ENCODE results near the gene CUX1.
"Not testable (repeated sequence)": the region's sequence is repeated elsewhere in the genome, so short reads cannot be mapped to it uniquely, and the experiment has no call there.

The CUX1 gene

GRCh38 chr7:102149416-102149815, 332.0 kb downstream of the CUX1 start:
- DNase-seq (ENCODE audit: low spot score), result no peak

DNA sequence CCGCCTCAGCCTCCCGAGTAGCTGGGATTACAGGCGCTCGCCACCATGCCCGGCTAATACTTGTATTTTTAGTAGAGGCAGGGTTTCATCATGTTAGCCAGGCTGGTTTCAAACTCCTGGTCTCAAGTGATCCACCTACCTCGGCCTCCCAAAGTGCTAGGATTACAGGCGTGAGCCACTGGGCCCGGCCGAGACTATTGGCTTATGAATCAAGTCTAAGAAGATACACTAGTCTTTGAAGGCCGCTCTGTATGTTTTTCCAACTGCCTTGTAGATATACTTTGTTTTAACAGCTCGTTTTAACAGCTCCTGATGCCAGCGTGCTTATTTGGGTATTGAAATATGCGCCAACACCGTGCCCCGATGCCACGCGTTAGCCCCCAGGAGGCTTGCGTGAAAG, 332.8 kb downstream of the CUX1 start:
- no peak for DNase-seq (ENCODE audit: low spot score)

GRCh38 chr7:102152672-102153598, 335.5 kb downstream of the CUX1 start:
- DNase-seq (ENCODE audit: low spot score), result no peak

DNA sequence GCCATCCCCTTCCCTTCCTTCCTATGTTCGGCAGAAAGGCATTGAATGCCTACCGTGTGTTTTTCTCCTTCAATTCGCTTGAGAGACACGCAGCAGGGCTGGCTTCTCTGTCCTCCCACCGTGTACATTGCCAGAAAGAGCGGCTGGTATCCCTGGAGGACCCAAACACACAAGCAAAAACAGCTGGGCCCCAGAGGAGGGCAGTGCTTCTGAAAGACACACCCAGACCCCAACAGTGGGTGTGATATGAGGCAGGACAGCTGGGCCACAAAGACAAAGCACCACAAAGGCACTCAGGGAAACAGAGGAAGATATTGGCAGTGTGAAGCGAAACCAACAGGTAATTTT, 336.1 kb downstream of the CUX1 start:
- no peak for DNase-seq (ENCODE audit: low spot score)

- DNase-seq (ENCODE audit: low spot score), result no peak
These were observed 337.0 kb downstream of the CUX1 start for GRCh38 chr7:102154425-102154824.

GRCh38 chr7:102155821-102156441, 338.5 kb downstream of the CUX1 start:
- DNase-seq (ENCODE audit: low spot score), result no peak

DNA sequence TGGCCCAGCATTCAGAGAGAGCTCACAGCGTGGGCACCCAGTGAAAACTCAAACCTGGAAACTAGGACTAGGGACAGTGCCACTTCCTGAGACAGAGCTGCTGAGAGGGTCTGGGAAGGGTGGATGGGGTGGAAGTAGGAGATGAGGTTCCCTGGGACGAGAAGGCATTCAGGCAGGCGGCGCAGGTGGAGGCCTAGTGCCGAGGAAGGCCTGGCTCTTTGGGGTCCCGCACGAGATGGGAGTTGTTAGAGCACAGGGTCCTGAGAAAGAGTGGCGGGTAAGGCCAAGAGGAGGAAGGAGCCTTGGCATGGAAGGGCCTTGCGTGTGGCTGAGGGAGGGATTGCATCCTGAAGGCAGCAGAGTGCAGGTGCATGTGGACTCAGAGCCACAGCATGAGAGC, 339.4 kb downstream of the CUX1 start:
- no peak for DNase-seq (ENCODE audit: low spot score)

DNA sequence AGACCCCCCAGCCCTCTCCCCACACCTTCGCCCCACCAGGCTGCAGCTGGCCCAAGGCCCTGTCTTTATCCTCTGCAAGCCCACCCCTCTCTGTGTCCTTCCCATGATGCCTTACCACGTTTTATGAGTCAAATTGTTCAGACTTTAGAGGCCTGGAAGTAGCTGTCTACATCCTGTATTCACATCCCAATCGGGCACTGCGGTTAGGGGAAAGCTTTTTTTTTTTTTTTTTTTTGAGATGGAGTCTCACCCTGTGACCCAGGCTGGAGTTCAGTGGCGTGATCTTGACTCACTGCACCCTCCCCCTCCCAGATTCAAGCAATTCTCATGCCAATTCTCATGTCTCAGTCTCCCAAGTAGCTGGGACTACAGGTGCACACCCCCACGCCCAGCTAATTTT, 347.7 kb downstream of the CUX1 start:
- no peak for DNase-seq (ENCODE audit: low spot score)

DNA sequence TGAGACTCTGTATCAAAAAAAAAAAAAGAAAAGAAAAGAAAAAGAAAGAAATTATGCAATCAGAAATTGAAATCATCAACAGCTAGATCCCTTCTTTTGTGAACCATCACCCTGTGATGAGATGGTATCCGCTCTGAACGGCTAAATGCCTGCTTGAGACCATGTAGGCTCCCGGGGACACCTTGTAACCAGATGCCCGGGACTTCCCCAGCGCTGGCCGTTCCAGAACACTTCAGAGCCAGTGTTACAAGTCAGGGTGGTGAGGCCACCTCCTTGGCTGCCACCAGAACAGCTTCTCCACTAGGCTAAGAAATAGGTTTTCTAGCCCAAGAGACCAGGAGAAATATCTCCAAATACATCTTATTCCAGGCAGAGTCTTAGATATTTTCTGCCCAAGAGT, 349.8 kb downstream of the CUX1 start:
- DNase-seq (ENCODE audit: low spot score), result no peak

GRCh38 chr7:102169651-102170392, 352.4 kb downstream of the CUX1 start:
- DNase-seq (ENCODE audit: low spot score), result no peak

DNA sequence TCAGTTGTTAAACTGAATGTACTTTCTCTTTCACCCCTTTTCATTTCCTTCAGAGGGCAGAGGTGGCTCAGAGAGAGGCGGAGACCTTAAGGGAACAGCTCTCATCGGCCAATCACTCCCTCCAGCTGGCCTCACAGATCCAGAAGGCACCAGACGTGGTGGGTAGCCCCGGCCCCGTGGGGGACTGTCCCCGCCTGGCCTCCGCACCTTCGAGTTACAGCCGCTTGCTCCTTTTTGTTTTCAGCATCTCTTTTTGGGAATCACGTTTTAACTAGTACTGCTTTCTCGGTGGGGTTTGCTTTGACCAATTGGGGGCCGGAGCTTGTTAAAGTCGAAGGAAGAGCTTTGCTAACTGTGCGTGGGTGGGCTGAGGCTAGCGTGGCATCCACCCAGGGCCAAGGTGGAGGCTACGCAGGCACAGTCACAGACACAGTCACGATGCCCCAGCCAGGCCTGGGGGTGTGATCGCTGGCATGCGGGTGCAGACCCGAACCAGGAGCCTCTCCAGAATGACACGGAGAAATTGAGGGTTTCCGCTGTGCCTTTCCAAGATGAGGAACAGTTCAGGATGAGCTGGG, 353.1 kb downstream of the CUX1 start:
- no peak for DNase-seq (ENCODE audit: low spot score)

GRCh38 chr7:102173669-102174068, 356.2 kb downstream of the CUX1 start:
- DNase-seq (ENCODE audit: low spot score), result no peak

DNA sequence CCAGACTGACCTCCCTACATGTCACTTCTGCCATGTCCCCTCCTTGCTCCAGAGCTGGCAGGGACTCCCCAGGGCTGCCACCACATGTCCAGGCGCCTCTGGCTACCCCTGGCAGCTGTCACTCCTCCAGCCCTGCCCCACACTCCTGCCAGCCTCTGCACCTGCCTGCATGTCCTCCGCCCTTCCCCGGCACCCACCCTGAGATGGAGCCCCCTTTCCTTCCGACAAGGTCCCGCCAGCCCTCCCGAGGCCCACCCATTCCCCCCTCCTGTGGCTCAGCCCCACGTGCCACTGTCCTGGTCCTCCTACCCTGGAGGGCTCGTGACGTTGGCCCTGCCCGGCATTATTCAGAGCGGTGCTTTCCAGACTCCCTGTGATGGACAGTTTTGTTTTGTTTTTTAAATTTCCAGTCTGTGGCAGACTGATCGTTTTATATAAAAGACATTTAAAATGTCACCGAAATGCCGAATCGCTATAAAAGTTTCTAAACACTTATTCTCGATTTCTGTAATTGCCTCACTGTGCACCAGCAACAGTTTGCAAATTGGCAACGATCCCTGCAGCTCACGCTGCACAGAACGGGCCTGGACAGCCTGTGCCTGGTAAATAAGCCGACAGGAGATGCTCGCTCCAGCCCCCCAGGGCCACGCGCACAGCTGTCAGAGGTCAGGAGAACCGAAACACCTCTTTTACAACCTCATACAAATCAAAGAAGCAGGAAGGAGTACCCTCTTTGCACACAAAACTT, 358.2 kb downstream of the CUX1 start:
- no peak for DNase-seq (ENCODE audit: low spot score)

GRCh38 chr7:102178410-102178809, 361.0 kb downstream of the CUX1 start:
- DNase-seq (ENCODE audit: low spot score), result no peak

DNA sequence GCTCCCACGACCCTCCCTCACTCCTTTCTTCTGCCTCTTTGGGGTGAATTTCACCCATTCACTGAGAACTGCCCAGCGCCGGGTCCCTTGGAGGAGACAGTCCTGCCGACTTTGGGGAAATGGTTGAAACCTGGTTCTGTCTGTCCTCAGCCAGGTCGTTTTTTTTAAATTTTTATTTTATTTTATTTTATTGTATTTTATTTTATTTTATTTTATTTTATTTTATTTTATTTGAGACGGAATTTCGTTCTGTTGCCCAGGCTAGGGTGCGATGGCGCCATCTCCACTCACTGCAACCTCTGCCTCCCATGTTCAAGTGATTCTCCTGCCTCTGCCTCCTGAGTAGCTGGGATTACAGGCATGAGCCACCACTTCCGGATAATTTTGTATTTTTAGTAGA, 363.3 kb downstream of the CUX1 start:
- no peak for DNase-seq (ENCODE audit: low spot score)

DNA sequence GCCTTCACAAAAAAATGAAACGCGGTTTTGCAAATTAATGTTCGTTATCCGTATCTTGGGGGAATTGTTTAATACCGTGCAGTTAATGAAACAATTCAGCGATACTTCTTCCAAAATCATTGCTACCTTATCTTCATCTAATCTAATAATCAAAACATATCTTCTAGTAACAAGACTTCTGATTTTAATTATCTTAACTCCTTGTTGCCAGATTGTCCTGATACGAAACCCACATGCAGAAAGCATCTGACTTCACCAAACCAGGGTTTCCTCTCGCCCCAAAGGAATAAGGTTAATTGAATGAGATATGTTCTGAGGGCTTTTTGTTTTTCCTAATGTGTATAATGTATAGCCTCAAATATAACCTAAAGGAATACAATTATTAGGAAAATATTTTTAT, 364.1 kb downstream of the CUX1 start:
- no peak for DNase-seq (ENCODE audit: low spot score)

GRCh38 chr7:102182016-102182415, 364.6 kb downstream of the CUX1 start:
- DNase-seq (ENCODE audit: low spot score), result no peak

DNA sequence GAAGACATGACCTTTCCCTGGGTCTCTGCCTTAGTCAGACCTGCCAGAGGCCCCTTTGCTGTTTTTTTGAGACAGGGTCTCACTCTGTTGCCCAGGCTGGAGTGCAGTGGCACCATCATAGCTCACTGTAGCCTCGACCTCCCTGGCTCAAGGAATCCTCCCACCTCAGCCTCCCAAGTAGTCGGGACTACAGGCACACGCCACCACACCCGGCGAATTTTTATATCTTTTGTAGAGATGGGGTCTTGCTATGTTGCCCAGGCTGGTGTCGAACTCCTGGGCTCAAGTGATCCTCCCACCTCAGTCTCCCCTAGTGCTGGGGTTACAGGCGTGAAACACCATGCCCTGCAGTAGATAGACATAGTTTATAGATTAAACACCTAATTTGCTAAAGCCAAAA, 366.4 kb downstream of the CUX1 start:
- not testable (repeated sequence) for DNase-seq (ENCODE audit: low spot score)

DNA sequence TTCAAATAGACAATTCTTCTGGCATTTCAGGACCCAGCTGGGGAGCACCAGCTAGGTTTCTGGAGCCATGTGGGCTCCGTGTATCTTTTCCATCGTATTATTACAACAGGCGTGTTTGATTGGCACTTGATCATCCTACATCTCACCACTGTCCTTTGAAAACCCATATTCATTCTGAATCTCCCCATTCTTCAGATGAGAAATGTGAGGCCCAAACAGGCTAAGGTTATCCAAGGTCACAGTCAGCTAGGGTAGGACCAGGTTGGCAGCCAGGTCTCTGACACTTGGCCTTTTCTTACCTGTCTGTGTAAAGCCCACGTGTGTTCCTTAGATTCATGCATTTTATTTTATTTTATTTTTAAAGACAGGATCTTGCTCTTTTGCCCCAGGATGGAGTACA, 366.9 kb downstream of the CUX1 start:
- DNase-seq (ENCODE audit: low spot score), result no peak

DNA sequence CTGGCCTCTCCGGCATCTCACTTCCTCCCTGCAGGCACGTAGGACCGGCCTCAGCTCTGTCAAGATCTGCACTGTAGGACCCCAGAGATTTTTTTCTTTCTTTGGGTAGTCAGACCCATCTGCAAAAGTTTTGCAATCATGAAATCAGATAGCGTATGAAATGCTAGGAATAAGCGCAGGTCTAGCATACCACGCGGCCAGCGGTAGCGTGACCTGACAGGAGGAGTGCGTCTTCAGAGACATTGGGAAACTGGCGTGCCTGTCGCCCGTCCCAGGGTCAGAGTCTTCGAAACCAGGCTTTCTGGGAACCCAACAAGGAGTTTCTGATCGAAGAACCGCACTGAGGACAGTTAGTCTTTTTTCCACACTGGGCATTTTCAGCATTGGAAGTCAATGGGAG, 368.4 kb downstream of the CUX1 start:
- no peak for DNase-seq (ENCODE audit: low spot score)

DNA sequence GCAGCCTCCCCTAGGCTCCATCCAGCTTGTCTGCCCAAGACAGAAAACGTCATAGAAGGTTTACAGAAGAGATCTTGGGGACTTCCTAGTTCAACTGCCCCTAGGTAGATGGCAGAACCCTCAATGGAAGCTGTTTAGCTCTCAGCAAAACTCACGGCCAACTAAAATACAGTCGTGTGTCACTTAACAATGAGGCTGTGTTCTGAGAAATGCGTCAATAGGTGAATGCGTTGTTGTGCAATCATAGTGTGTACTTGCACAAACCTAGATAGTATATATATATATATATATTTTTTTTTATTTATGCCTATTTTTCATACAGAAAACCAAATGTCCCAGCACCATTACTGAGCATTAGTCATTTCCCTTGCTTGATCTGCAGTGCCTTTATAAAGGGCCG, 368.9 kb downstream of the CUX1 start:
- no peak for DNase-seq (ENCODE audit: low spot score)

DNA sequence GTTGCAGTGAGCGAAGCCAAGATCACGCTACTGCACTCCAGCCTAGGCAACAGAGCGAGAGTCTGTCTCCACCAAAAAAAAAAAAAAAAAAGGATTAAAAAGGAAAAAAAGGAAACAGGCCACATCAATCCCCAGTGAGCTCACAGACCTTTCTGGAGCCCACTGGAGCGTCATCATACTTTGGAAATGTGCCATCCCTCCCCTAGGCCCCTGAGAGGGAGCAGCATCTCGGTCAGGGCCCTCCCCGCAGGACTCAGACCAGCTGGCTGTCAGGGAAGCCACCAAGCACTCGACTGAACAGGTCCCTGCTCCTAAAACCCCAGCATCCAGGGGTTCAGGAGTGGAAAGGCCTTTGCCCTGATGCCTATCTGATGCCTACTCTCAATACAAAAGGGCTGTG, 371.3 kb downstream of the CUX1 start:
- no peak for DNase-seq (ENCODE audit: low spot score)

All from CD4-positive, alpha-beta T cell treated with Interleukin-2 at 100 ng/mL for 4 hours (primary cell).